Measurements from ENCODE around the gene HMGCLL1. TPM values are rescaled to one million over a fixed set of nuclear protein-coding genes. Genes with fewer than 3 reads are reported as not detected.

The HMGCLL1 gene
- total RNA-seq, 1 donor from 2014 or later: 4.3 TPM

DNA sequence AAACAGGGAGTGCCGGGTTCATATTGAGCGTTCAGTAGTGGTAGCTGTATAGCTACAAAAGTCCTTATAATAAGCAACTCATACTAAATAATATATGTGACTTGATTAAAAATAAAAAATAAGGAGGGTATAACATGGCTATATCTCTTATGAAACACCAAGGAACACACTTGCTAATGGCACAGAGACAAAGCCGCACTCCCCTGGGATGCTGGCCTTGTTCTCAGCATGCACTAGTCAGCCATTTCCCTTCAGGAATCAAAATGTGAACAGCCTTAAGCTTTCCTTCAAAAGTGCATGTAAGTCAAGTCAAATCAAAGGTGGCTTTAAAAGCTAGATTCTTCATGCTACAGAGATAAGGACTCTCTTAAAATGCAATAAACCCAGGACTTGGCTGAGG lies 9.4 kb downstream of the HMGCLL1 start:
- Histone ChIP-seq H3K36me3 (no peaks in the 10 kb centered on the region), H3K4me1 (no peaks in the 10 kb centered on the region), H3K9me3 (peaks cover 7% of the 10 kb centered on the region), H3K27me3 (ENCODE audit: low read depth) (no peaks in the 10 kb centered on the region), H3K4me3 (no peak overlapping the region), H3K27ac (no peak overlapping the region)
- ATAC-seq (no peak), DNase-seq (no peak)
- intact Hi-C loops (cut with DNase I): no loop called here
- TF ChIP-seq, protein P1, sequence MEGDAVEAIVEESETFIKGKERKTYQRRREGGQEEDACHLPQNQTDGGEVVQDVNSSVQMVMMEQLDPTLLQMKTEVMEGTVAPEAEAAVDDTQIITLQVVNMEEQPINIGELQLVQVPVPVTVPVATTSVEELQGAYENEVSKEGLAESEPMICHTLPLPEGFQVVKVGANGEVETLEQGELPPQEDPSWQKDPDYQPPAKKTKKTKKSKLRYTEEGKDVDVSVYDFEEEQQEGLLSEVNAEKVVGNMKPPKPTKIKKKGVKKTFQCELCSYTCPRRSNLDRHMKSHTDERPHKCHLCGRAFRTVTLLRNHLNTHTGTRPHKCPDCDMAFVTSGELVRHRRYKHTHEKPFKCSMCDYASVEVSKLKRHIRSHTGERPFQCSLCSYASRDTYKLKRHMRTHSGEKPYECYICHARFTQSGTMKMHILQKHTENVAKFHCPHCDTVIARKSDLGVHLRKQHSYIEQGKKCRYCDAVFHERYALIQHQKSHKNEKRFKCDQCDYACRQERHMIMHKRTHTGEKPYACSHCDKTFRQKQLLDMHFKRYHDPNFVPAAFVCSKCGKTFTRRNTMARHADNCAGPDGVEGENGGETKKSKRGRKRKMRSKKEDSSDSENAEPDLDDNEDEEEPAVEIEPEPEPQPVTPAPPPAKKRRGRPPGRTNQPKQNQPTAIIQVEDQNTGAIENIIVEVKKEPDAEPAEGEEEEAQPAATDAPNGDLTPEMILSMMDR (IDR thresholded peaks at IDR 0.05): no peak

- Histone ChIP-seq H3K9me3 (peaks cover 7% of the 10 kb centered on the region), H3K4me3 (no peak overlapping the region), H3K4me1 (no peaks in the 10 kb centered on the region), H3K27ac (no peak overlapping the region), H3K36me3 (no peaks in the 10 kb centered on the region), H3K27me3 (ENCODE audit: low read depth) (no peaks in the 10 kb centered on the region)
- DNase-seq (no peak), ATAC-seq (peak in 1 of 2 donors; percentile 62)
- TF ChIP-seq, protein P1 (IDR thresholded peaks at IDR 0.05): no peak
- intact Hi-C loops (cut with DNase I): no loop called here
These were observed 10.1 kb downstream of the HMGCLL1 start for GRCh38 chr6:55568808-55569439.

DNA sequence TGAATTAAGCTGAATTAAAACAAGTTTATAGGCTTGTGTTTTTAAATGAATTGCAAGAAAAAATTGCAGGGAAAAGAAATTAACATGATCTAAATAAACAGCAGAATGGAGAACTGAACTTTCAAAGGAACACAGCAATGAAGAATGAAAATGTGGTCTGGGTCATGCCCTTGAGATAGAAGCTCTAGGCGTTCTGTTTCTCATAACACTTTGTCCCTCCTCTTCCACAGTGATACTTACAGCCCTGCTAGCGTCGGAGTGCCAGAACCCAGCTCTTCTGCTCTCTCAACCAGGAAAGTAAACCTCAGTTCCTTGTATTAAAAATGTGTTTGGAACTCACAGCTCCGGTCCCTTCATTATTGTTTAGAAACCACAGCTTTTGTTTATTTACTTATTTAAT lies 11.4 kb downstream of the HMGCLL1 start:
- Histone ChIP-seq H3K27me3 (ENCODE audit: low read depth) (no peaks in the 10 kb centered on the region), H3K4me3 (no peak overlapping the region), H3K27ac (no peak overlapping the region), H3K36me3 (no peaks in the 10 kb centered on the region), H3K9me3 (peaks cover under 1% of the 10 kb centered on the region), H3K4me1 (no peaks in the 10 kb centered on the region)
- ATAC-seq: no peak
- intact Hi-C loops (cut with DNase I): no loop called here
- TF ChIP-seq, protein P1 (IDR thresholded peaks at IDR 0.05): no peak
- DNase-seq: no peak

DNA sequence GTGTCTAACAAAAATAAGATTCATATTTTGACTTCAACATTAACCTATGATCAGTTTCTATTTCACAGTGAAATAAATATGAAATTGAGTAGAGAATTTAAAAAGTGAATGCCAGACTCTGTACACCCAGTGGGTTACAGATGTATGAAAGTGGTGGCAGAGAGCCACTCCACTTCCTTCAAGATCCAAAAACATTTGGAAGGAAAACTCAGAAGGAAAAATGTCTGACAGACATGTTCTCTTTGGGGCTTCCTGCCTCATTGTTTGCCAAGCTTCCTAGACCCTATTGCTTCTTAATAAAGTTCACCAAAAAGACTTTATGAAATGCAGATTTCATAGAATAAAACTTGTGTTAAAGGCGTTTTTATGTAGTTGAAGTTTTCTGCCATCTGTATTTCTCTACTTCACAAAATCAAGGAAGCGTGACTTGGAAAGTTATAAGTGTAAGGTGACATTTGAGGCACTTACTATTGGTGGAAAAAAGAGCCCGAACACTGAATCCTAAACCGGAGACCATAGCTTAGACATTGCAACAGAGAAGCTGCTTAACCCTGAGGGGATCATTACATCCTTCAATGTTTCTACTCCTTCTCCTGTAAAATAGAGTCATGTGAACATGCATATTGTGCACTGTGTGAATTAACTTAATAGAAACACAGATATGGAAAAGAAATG lies 12.8 kb downstream of the HMGCLL1 start:
- H3K27ac ChIP-seq: no peak overlapping the region
- H3K4me3 ChIP-seq: no peak overlapping the region
- H3K27me3 ChIP-seq (ENCODE audit: low read depth): no peaks in the 10 kb centered on the region
- no peaks in the 10 kb centered on the region for H3K36me3 ChIP-seq
- H3K4me1 ChIP-seq: no peaks in the 10 kb centered on the region
- H3K9me3 ChIP-seq: no peaks in the 10 kb centered on the region
- ATAC-seq (no peak), DNase-seq (no peak)
- intact Hi-C loops (cut with DNase I): no loop called here
- TF ChIP-seq, protein P1 (IDR thresholded peaks at IDR 0.05): no peak

GRCh38 chr6:55562318-55562717 lies 16.7 kb downstream of the HMGCLL1 start:
- Histone ChIP-seq H3K27ac (no peak overlapping the region), H3K4me1 (no peaks in the 10 kb centered on the region), H3K9me3 (no peaks in the 10 kb centered on the region), H3K4me3 (no peak overlapping the region), H3K36me3 (no peaks in the 10 kb centered on the region), H3K27me3 (ENCODE audit: low read depth) (no peaks in the 10 kb centered on the region)
- no peak for ATAC-seq
- TF ChIP-seq, protein P1 (IDR thresholded peaks at IDR 0.05): no peak
- intact Hi-C loops (cut with DNase I): no loop called here
- DNase-seq: no peak
